Measurements from ENCODE around the gene TANGO6.
A peak's percentile ranks its signal among the peaks of the same experiment; 100 is the strongest.

Gene TANGO6

DNA sequence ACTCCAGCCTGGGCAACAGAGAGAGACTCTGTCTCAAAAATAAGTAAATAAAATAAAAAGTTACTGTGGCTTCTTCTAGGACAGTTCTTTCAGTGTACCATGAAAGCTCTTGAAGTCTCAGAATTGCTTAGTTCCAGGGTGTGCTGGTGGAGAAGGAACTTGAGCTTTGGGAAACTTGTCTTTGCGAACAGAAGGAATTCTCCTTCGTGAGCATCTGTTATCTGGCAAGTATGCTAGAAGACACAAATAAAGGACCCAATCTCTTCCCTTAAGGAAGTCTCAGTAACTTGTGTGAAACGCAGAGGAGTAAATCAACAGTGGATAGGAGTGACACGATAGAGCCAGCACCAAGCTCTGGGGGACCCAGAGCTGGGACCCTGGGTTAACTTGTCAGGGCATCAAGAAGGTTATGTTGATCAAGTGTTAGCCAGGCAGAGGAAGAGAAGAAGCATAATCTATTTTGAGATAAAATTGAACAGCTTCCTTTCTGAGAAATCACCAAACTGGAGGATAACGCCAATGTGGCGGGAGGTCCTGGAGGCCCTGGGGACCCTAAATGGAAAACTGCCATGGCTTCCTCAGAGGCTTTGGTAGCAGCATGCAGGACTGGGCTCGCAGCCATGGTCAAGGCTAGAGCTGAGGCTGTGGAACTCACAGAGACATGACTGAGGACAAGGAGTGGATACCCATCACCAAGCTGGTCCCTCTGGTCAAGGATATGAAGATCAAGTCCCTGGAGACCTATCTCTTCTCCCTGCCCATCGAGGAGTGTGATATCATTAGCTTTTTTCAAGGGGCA, 190.0 kb downstream of the TANGO6 start:
- TF ChIP-seq, protein P1, sequence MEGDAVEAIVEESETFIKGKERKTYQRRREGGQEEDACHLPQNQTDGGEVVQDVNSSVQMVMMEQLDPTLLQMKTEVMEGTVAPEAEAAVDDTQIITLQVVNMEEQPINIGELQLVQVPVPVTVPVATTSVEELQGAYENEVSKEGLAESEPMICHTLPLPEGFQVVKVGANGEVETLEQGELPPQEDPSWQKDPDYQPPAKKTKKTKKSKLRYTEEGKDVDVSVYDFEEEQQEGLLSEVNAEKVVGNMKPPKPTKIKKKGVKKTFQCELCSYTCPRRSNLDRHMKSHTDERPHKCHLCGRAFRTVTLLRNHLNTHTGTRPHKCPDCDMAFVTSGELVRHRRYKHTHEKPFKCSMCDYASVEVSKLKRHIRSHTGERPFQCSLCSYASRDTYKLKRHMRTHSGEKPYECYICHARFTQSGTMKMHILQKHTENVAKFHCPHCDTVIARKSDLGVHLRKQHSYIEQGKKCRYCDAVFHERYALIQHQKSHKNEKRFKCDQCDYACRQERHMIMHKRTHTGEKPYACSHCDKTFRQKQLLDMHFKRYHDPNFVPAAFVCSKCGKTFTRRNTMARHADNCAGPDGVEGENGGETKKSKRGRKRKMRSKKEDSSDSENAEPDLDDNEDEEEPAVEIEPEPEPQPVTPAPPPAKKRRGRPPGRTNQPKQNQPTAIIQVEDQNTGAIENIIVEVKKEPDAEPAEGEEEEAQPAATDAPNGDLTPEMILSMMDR (IDR thresholded peaks at IDR 0.05; ENCODE audit: insufficient read depth, low read depth, low read length, missing control alignments): no peak
- no peak for DNase-seq (ENCODE audit: low read depth)
- H3K4me3 ChIP-seq (ENCODE audit: low read length): no peak overlapping the region

DNA sequence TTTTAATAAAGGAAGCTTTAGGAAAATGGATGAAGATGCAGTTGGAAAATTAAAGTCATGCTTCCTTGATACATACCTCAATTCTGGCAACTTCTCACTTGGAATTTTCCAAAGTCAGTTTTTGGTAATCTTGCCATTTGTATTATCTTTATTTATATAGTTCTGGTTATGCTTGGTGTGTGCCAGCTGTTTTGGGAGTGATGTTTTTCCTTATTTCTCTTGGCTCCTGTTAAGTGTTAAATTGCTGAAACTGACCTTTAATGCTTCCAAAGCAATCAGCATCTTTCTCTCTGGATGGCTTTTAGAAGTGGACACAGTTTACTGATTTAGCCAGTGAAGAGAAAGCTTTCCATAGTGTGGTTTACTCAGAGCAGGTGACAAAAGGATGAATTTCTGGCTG, 192.0 kb downstream of the TANGO6 start:
- TF ChIP-seq, protein P1 (IDR thresholded peaks at IDR 0.05; ENCODE audit: insufficient read depth, low read depth, low read length, missing control alignments): no peak
- no peak overlapping the region for H3K4me3 ChIP-seq (ENCODE audit: low read length)
- no peak for DNase-seq (ENCODE audit: low read depth)

DNA sequence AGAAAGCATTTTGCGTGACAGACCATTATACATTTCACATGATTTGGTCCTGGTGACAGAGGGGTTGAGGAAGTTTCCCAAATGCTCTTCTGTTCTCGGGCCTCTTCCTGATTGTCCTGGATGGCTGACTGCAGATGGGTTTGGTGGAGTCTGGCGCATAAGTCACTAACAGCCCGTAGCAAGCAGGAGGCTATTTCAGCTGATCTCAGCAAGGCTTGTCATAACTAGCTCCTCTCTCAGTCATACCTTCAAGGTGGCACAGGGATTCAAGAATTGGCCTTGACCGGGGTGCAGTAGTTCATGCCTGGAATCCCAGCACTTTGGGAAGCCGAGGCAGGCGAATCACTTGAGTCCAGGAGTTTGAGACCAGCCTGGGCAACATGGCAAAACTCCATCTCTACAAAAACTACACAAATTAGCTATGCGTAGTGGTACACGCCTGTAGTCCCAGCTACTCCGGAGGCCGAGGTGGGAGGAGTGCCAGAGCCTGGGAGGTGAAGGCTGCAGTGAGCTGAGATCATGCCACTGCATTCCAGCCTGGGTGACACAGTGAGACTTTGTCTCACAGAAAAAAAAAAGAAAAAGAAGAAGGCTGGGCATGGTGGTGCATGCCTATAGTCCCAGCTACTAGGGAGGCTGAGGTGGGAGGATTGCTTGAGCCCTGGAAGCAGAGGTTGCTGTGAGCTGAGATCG, 193.2 kb downstream of the TANGO6 start:
- TF ChIP-seq, protein P1 (IDR thresholded peaks at IDR 0.05; ENCODE audit: insufficient read depth, low read depth, low read length, missing control alignments): no peak
- DNase-seq (ENCODE audit: low read depth): peak; percentile 53

DNA sequence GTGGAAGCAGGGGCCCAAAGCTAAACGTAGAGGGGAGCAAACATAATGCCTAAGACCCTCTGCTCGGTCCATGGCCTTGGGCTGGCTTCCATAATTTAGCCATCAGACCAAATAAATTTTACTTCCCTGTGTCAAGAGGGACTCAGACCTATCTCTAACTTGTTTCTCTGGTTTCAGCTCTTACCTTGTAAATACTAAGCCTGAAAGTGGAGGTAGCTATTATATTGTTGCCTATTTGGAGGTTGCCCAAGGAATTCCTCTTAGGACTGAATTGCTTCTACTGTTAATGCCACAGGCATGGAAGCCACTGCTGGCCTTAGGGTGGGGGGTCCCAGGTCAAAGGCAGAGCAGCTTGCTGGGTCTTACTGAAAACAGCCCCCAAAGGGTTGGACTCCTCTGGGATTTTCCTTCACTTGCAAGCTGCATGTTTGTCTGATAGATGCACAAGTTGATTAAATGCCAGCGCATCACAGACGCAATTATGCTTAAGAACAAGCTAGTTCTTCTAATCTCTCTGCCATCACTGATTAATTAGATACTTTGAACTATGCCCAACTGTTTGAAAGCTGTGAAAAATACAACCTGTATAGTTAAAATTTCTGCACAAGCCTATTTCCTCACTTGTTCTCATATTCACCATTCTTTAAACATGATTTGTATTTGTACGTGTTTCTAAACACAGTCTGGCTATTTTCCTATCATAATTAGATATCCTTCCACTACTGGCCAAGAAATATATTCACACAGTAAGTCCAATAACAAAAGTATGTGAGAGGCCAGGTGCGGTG, 194.2 kb downstream of the TANGO6 start:
- TF ChIP-seq, protein P1 (IDR thresholded peaks at IDR 0.05; ENCODE audit: insufficient read depth, low read depth, low read length, missing control alignments): no peak
- H3K4me3 ChIP-seq (ENCODE audit: low read length): no peak overlapping the region
- DNase-seq (ENCODE audit: low read depth): no peak

More for the DNA sequence above, 193.2 kb downstream of the TANGO6 start:
- H3K4me3 ChIP-seq (ENCODE audit: low read length): no peak overlapping the region

DNA sequence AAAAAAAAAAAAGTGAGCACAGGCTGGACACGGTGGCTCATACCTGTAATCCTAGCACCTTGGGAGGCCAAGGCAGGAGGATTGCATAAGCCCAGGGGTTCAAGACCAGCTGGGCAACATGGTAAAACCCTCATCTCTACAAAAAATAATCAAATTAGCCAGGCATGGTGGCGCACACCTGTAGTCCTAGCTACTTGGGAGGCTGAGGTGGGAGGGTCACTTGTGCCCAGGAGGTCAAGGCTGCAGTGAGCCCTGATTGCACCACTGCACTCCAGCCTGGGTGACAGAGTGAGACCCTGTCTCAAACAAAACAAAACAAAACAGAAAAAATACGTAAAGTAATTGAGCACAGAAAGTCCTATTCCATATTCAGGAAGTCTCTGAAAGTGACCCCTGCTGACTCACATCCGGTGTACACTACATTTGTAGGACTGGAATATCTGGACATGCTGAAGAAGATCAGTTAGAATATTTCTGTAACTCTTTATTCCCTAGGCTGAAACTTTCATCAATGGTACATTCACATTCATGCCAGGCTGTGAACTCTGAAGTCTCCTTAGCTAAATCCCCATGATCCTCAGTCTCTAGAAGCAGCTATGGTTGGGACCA, 196.1 kb downstream of the TANGO6 start:
- H3K4me3 ChIP-seq (ENCODE audit: low read length): no peak overlapping the region
- peak; percentile 30 for DNase-seq (ENCODE audit: low read depth)
- TF ChIP-seq, protein P1 (IDR thresholded peaks at IDR 0.05; ENCODE audit: insufficient read depth, low read depth, low read length, missing control alignments): no peak

DNA sequence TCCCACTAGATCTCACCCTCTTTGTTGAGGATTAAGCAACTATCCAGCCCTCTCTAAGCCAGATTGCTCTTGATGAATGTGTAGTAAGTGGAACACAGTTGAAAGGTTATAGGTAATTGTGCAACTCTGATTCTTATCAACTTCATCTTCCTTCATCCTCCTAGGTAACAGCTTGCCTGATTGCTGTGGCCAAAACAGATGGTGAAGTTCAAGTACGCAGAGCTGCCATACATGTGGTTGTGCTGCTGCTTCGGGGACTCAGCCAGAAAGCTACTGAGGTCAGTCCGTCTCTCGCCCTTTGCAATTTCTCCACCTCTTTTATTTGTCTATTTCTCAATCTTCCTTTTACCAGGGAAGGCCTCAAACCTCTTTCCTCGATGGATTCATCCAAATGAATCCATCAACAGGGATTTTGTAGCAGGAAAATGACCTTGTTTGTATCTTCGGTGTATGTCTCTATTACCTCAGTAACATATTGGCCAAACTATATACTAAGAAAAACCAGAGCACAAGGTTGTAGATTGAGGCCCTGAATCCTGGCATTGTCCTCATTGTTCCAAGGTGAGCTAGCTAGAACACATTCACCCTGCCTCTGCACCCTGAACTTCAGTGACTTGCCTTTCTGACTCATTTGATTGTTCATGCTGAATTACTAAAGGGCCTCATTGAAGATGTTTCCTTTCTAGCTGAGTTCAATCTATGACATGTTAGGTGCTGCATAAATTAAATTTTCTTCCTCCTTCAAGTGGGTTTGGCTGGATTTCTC, 197.0 kb downstream of the TANGO6 start:
- TF ChIP-seq, protein P1 (IDR thresholded peaks at IDR 0.05; ENCODE audit: insufficient read depth, low read depth, low read length, missing control alignments): no peak
- peak; percentile 88 for DNase-seq (ENCODE audit: low read depth)
- H3K4me3 ChIP-seq (ENCODE audit: low read length): no peak overlapping the region

Data from epithelial cell of esophagus (primary cell).